Measurements from ENCODE around the gene MEGF11.

MEGF11 gene

DNA sequence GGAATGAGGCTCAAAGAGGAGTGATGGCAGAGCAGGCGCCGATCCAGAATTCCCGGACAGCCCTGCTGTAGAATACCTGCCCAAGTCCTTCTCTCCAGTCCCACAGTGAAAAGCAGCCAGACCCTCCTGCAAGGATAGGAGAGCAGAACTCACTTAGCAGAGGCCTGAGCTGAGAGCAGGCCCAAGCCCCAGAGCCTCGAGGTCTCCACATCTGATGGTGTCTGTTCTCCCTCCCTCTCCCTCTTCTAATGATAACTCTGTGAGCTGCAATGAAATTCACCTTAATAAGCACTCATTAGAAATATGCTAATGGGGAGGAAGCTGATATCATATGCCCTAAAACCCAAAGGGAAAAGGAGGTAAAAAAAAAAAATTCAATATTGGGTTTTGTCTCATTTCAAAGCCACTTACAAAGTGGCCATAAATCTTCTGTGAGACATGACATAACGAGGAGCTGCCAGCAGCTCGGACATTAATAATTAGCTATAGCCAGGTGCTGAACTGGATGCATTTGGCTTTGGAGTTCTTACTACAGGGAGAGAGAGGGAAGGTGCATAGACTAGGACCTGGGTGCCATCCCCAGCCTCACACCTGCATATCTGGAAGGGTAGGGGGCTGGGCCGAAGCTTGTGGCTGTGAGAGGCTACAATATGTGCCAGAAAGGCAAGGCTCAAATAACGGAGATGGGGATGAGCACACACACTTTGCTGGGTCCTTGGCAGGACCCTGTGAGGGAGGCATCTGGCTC lies 108.4 kb downstream of the MEGF11 start:
- DNase-seq (ENCODE audit: low read depth in 3 of 3) = no peak

DNA sequence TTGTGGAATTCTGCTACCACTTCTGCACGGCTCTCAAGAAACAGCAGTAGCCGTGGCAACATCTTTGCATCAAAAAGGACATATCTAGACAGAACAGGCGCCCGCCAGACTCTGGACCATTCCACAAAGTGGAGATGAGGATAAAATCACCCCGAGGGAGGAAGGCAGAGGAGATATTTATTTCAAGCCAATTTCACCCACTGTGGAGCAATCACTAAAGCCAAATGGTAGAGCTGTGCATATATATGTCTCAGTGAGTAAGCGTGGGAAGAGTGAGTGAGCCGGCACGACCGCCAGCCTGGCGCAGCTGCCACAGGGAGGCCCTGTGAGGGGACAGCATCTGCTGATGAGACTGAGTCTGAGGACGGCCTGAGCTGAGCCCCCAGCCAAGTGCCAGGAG lies 111.3 kb downstream of the MEGF11 start:
- DNase-seq (ENCODE audit: low read depth in 3 of 3) = no peak

GRCh38 chr15:66139591-66140207 lies 113.9 kb downstream of the MEGF11 start:
- no peak for DNase-seq (ENCODE audit: low read depth in 3 of 3)

DNA sequence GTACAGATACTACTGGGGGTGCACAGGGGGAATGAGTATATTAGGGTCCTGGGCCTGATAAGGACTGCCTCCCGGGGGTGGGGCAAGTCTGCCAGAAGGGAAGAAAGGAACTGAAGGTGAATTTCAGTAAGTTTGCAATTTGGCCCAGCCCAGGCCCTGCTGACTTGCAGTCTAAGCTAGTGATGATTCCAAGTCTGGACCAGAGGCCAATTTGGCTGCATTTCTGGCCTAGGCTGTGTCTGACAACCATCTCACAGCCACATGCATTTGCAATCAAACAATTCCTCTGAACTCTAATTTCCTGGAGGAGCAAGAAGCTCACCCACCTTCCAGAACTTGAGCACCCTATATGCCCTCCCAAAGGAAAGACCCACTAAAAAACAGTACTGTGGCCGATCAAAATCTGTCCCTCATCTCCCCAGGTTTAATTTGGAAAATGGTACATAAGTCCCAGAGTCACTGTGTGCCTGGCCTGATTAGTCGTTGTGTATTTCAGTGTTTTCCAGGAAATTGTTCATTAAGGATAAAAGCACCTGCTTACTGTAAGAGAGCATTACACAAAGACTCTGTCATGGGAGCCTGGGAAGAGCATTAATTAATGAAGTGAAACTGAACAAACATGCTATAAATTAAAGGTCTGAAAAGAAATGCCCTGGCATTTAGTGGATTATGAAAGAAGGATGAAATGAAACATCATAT lies 114.5 kb downstream of the MEGF11 start:
- DNase-seq (ENCODE audit: low read depth in 3 of 3) = no peak

- DNase-seq (ENCODE audit: low read depth in 3 of 3) = no peak
Measured at GRCh38 chr15:66138096-66138783, 115.3 kb downstream of the MEGF11 start.

DNA sequence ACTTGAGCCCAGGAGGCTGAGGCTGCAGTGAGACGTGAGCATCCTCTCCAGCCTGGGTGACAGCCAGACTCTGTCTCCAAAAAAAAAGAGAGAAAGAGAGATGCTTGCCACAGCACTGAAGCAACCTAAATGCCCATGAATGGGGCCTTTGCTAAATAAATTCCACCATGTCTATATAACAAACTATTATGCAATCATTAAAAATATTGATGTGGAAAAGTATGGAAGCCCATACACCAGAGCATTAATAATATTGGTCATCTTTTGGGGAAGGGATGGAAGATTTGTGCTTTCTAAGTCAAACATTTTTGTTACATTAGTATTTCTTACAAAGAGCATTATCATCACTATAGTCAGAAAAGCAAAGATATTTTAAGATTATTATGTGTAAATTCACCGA lies 116.6 kb downstream of the MEGF11 start:
- DNase-seq (ENCODE audit: low read depth in 3 of 3) = no peak

DNA sequence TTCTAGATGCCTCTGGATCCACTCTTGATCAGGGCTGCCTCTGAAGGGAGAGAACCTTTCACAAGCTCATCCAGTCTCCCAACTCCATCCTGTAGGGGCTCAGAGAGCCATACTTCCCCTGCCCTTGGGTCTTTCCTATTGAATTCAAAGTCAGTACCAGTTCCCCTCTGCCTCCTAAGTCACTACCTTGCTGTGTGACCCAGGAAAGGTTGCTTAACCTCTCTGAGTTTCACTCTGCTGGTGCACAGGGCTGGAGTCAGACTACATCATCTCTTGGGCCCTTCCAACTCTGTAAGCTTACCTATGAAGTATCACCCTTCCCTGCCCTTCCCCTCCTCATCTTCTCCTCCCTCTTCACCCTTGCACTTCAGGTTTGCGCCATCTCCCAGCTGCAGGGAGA lies 117.9 kb downstream of the MEGF11 start:
- no peak for DNase-seq (ENCODE audit: low read depth in 3 of 3)

DNA sequence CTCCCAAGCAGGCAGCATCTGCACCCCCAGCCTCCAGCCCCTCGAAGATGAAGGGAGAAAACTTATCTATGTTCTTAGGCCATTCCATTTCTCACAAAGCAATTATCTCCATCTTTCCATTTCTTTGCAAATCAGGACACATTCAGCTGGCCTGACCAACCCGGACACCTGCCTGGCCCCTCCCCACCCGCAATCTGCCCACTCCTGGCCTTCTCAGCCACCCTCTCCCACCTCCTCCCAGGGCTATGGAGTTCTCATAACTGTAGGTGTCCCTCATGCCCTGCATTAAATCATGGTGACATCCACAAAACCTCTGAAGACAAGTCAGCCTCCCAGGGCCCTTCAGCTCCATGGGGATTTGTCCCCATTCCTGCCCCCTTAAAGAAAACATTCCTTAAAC lies 119.3 kb downstream of the MEGF11 start:
- DNase-seq (ENCODE audit: low read depth in 3 of 3) = no peak

DNA sequence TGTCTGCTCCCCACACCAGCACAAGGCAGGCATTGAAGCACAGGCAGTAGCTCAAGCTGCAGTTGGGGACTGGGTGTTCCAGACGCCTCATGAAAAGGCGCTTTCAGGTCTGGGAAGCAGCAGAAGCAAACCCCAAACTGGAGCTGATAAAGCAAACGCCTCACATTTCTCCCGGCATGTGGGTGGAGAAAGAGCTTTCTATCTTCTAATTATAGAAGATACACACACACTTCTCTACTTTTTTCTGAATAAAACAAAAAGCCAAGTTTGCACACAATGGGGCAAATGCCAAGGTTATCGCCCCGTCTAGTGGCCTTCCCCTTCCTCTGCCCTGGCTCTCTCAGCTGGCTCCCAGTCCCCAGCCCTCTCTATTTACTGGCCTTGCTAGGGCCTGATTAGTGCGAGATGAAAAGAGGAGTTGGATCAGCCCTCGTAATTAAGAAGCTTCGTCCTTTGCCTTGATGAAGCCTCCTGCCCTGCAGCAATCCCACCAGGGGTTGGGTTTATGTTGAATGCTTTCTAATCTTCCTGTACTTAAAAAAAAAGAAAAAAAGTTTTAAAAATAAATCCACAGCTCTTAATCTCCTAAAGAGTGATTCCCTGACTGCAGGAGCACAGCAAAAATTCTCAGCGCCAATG lies 120.2 kb downstream of the MEGF11 start:
- DNase-seq (ENCODE audit: low read depth in 3 of 3) = no peak

- no peak for DNase-seq (ENCODE audit: low read depth in 3 of 3)
Measured at GRCh38 chr15:66132251-66132816, 121.2 kb downstream of the MEGF11 start.

GRCh38 chr15:66131831-66132230 lies 121.7 kb downstream of the MEGF11 start:
- DNase-seq (ENCODE audit: low read depth in 3 of 3) = no peak

- DNase-seq (ENCODE audit: low read depth in 3 of 3) = no peak
Measured at GRCh38 chr15:66131200-66131599, 122.3 kb downstream of the MEGF11 start.

DNA sequence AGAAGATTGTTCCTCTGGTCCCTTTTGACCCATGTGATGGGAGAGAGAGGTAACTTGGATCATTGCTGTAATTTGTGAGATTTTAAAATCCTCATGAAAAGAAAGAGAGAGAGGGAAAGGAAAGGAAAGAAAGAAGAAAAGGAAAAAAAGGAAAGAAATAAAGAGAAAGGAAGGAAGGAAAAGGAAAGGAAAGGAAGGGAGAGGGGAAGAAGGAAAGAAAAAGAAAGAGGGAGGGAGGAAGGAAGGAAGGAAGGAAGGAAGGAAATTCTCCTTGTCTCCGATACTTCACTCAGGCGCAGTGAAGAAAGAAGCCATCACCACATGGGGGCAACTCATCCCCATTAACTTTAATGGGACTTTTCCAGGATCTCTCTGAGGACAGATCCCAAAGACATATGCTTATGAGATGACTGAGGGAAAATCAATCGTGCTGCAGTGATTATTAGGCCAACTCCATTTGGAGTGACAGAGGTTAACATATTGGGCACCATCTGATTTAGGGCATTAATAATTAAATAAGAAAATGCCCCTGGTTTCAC lies 123.0 kb downstream of the MEGF11 start:
- DNase-seq (ENCODE audit: low read depth in 3 of 3) = no peak

GRCh38 chr15:66129586-66129985 lies 124.0 kb downstream of the MEGF11 start:
- no peak for DNase-seq (ENCODE audit: low read depth in 3 of 3)

DNA sequence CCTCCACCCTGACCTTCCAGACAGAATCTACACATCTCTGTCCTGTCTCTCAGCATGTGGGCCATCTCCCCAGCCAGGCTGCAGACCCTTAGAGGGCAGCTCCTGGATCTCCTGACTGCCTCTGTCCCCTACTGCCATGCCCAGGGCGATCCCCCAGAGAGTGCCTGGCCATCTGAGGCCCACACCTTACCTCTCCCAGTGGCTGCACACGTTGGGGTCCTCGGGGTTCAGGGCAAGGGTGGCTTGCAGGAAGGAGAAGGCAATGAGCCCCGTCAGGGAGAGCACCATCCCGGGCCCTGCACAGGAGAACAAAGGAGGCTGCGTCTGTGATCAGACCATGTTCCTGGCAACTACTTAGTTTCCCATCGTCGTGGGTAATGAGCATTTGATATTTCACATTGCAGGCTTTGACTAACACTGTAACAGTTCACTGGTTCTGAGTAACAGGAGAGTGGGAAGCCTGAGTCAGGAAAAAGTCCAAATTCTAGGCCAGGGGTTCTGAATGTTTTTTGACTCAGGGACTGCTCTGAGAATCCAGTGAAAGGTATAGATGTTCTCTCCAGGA lies 125.4 kb downstream of the MEGF11 start:
- DNase-seq (ENCODE audit: low read depth in 3 of 3) = no peak

- no peak for DNase-seq (ENCODE audit: low read depth in 3 of 3)
Measured at GRCh38 chr15:66126456-66126855, 127.1 kb downstream of the MEGF11 start.

- no peak for DNase-seq (ENCODE audit: low read depth in 3 of 3)
Measured at GRCh38 chr15:66126031-66126441, 127.5 kb downstream of the MEGF11 start.

- DNase-seq (ENCODE audit: low read depth in 3 of 3) = no peak
Measured at GRCh38 chr15:66124651-66125050, 128.9 kb downstream of the MEGF11 start.

- DNase-seq (ENCODE audit: low read depth in 3 of 3) = no peak
Measured at GRCh38 chr15:66123799-66124198, 129.8 kb downstream of the MEGF11 start.

- no peak for DNase-seq (ENCODE audit: low read depth in 3 of 3)
Measured at GRCh38 chr15:66120422-66120821, 133.1 kb downstream of the MEGF11 start.

DNA sequence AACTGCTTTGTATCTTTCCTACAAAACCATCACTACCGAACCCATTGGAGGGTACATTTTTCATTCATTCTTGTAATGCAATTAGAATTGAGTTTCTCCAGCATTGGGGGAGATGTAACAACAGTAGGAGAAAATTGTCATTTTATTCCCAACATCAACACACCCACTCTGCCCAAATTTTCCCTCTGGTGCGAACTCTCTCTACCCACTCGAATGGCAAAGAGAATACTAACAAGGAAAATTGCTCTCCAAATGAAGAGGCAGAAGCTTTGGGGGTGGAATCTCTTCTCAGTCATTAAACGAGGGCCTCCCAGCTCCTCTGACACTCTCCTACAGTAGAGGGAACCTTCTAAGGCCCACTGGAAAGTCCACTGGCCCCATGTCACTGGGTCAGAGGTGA lies 135.7 kb downstream of the MEGF11 start:
- no peak for DNase-seq (ENCODE audit: low read depth in 3 of 3)
